Neural cell (in vitro differentiated cells): ENCODE measurements around the gene FFAR3. TPM values are rescaled to one million over a fixed set of nuclear protein-coding genes. Genes with fewer than 3 reads are reported as not detected.
"Not testable (repeated sequence)": the region's sequence is repeated elsewhere in the genome, so short reads cannot be mapped to it uniquely, and the experiment has no call there.

Experiments
- H2AFZ ChIP-seq: fragments of 200-600, 300-800 bp; sonication (generic), shearing (Covaris generic); 2 replicates; pipeline ENCODE4 v1.6.0; 2014; ENCODE audit warnings: low read depth, mild to moderate bottlenecking, antibody characterized with exemption, low read length, moderate library complexity
- H3F3A ChIP-seq: fragments of 200-600 bp; shearing (Covaris generic); 2 replicates; pipeline ENCODE4 v1.6.1; 2016; ENCODE audit warnings: mild to moderate bottlenecking, moderate library complexity, mixed read lengths, antibody characterized with exemption, low read length; ENCODE audit not compliant: insufficient read depth, poor library complexity, severe bottlenecking
- H3K27ac ChIP-seq: fragments of 200-600, 300-800 bp; sonication (generic), shearing (Covaris generic); 2 replicates; pipeline ENCODE4 v1.5.1; 2014; ENCODE audit warnings: mild to moderate bottlenecking, low read length, moderate library complexity
- H3K27me3 ChIP-seq: fragments of 300-800, 200-600 bp; sonication (generic), shearing (Covaris generic); 2 replicates; pipeline ENCODE4 v1.6.0; 2014; ENCODE audit warnings: mild to moderate bottlenecking, low read depth, low read length, moderate library complexity; ENCODE audit not compliant: insufficient read depth
- H3K36me3 ChIP-seq: fragments of 300-800, 200-600 bp; sonication (generic), shearing (Covaris generic); 2 replicates; pipeline ENCODE4 v1.5.1; 2014; ENCODE audit warnings: mild to moderate bottlenecking, antibody characterized with exemption, low read length, moderate library complexity; ENCODE audit not compliant: insufficient read depth
- H3K4me2 ChIP-seq: fragments of 300-800, 200-600 bp; sonication (generic), shearing (Covaris generic); 2 replicates; pipeline ENCODE4 v1.6.0; 2014; ENCODE audit warnings: mild to moderate bottlenecking, low read length
- H3K4me3 ChIP-seq: fragments of 300-800, 200-600 bp; sonication (generic), shearing (Covaris generic); 2 replicates; pipeline ENCODE4 v1.5.1; 2014; ENCODE audit warnings: mild to moderate bottlenecking, low read length, moderate library complexity
- H3K79me2 ChIP-seq: fragments of 200-600 bp; shearing (Covaris generic); replicated peaks from 2 replicates; pipeline ENCODE4 v1.6.0; 2014; ENCODE audit warnings: mild to moderate bottlenecking, low read length, moderate library complexity; ENCODE audit not compliant: insufficient read depth
- H3K9ac ChIP-seq: fragments of 300-800, 200-600 bp; sonication (generic), shearing (Covaris generic); 2 replicates; pipeline ENCODE4 v1.6.1; 2016; ENCODE audit warnings: mild to moderate bottlenecking, low read length, mixed read lengths
- H3K9me2 ChIP-seq: fragments of 200-600 bp; shearing (Covaris generic); 2 replicates; pipeline ENCODE4 v1.6.1; 2016; ENCODE audit warnings: mild to moderate bottlenecking, low read length, mixed read lengths; ENCODE audit not compliant: insufficient read depth
- H3K9me3 ChIP-seq: fragments of 200-600, 300-800 bp; sonication (generic), shearing (Covaris generic); 2 replicates; pipeline ENCODE4 v1.6.1; 2016; ENCODE audit warnings: mild to moderate bottlenecking, mixed run types, low read length, moderate library complexity, mixed read lengths
- H4K20me1 ChIP-seq: fragments of 200-600 bp; shearing (Covaris generic); 2 replicates; pipeline ENCODE4 v1.6.1; 2016; ENCODE audit warnings: mild to moderate bottlenecking, mixed run types; ENCODE audit not compliant: insufficient read depth
- EP300 ChIP-seq: fragments of 450-650 bp; conservative IDR thresholded peaks from 2 replicates; pipeline ENCODE4 v1.6.1; 2014; ENCODE audit warnings: antibody characterized with exemption, mild to moderate bottlenecking, moderate library complexity; ENCODE audit not compliant: poor library complexity, severe bottlenecking
- EZH2 ChIP-seq: fragments of 200-600, 300-800 bp; shearing (Covaris generic), sonication (generic); IDR thresholded peaks from 2 replicates; pipeline ENCODE4 v1.6.1; 2014; ENCODE audit warnings: antibody characterized with exemption, low read length, borderline replicate concordance, mild to moderate bottlenecking; ENCODE audit not compliant: insufficient read depth, poor library complexity, severe bottlenecking
- MXI1 ChIP-seq: fragments of 450-650 bp; conservative IDR thresholded peaks from 2 replicates; pipeline ENCODE4 v1.6.1; 2014; ENCODE audit warnings: antibody characterized with exemption, mild to moderate bottlenecking; ENCODE audit not compliant: poor library complexity, severe bottlenecking
- POLR2AphosphoS5 ChIP-seq: IDR thresholded peaks from 2 replicates; pipeline ENCODE4 v1.6.1; 2012
- RAD21 ChIP-seq: fragments of 450-650 bp; conservative IDR thresholded peaks from 2 replicates; pipeline ENCODE4 v1.6.1; 2014; ENCODE audit warnings: antibody characterized with exemption, mild to moderate bottlenecking, moderate library complexity
- SMC3 ChIP-seq: fragments of 450-650 bp; conservative IDR thresholded peaks from 2 replicates; pipeline ENCODE4 v1.6.1; 2014; ENCODE audit warnings: antibody characterized with exemption, mild to moderate bottlenecking, moderate library complexity; ENCODE audit not compliant: poor library complexity
- TAF1 ChIP-seq: IDR thresholded peaks from 2 replicates; pipeline ENCODE4 v1.6.1; 2012; ENCODE audit warnings: low read depth
- polyA plus RNA-seq: library from polyadenylated mRNA; depleted of rRNA; stranded (reverse); fragments of >200 nt; gene quantifications from 2 replicates; pipeline ENCODE4 v1.2.3, GENCODE V29; 2014
- TF ChIP-seq, protein P1 (sequence below): fragments of 450-650 bp; IDR thresholded peaks from 2 replicates; pipeline ENCODE4 v1.5.1; 2014; ENCODE audit warnings: antibody characterized with exemption, mild to moderate bottlenecking, moderate library complexity; ENCODE audit not compliant: poor library complexity, severe bottlenecking
- TF ChIP-seq, protein P2 (sequence below): IDR thresholded peaks from 2 replicates; pipeline ENCODE4 v1.6.1; 2012; ENCODE audit warnings: borderline replicate concordance

Gene FFAR3
- polyA plus RNA-seq, 1 donor from 2014 or later, result not detected

DNA sequence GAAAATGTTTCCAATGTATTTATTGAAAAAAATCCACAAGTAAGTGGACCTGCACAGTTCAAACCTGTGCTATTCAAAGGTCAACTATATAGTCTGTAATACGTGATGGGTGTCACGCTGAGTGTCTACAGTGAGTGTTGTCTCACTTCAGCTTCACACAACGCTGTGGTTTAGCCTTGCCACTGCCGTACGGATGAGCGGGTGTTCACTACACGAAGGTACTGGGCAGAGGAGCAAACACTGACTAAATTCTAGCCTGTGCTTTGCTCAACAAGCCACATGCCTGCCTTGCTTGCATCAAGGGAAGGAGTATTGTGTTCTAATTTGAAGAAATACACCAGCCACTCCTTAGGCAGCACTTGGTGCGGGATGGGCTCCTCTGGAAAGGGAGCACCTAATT lies 3.4 kb upstream of the FFAR3 start:
- H3K9ac ChIP-seq, result no peak overlapping the region
- H3K36me3 ChIP-seq, result no peaks in the 10 kb centered on the region
- no peak overlapping the region for H3K27ac ChIP-seq
- H4K20me1 ChIP-seq, result no peaks in the 10 kb centered on the region
- no peak overlapping the region for H3K4me2 ChIP-seq
- no peaks in the 10 kb centered on the region for H3K27me3 ChIP-seq
- no peaks in the 10 kb centered on the region for H3K9me3 ChIP-seq
- H3K9me2 ChIP-seq, result no peaks in the 10 kb centered on the region
- H2AFZ ChIP-seq, result no peak overlapping the region
- H3K4me3 ChIP-seq, result no peak overlapping the region
- H3K79me2 ChIP-seq, result no peaks in the 10 kb centered on the region
- TF ChIP-seq SMC3 (no peak), RAD21 (no peak), POLR2AphosphoS5 (no peak), MXI1 (no peak)
- H3F3A ChIP-seq, result no peaks in the 10 kb centered on the region

DNA sequence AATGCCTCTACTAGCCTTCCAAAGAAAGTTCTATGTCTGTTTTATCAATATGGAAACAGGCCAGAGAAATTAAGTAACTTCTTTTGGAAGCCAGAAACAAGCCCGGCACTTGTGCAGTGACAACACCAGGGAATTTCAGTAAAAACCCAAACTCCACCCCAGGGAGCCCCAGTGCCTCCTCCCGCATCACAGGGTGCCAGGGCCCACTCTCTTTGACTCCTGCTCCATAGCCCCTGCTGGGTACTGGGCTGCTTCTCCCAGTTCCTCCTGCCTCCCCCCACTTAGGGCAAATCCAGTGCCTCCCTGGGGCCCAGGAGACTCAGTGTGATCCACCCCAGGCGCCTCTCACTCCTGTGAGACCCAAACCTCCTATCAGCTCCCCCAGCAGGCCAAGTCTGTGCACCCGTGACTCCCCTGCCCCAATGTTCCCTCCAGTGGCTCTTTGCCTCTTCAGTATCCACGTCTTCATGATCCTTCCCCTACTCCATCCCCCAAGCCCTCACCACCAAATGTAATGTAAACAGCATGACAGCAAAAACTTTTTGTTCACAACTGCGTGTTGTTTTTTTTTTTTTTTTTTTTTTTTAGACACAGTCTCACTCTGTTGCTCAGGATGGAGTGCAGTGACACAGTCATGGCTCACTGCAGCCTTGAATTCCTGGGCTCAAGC lies 2.3 kb upstream of the FFAR3 start:
- no peaks in the 10 kb centered on the region for H3F3A ChIP-seq
- H3K9me3 ChIP-seq, result no peaks in the 10 kb centered on the region
- no peaks in the 10 kb centered on the region for H4K20me1 ChIP-seq
- H3K4me2 ChIP-seq, result no peak overlapping the region
- no peaks in the 10 kb centered on the region for H3K36me3 ChIP-seq
- H3K79me2 ChIP-seq, result no peaks in the 10 kb centered on the region
- no peak overlapping the region for H3K9ac ChIP-seq
- no peak overlapping the region for H3K27ac ChIP-seq
- no peak overlapping the region for H3K4me3 ChIP-seq
- no peaks in the 10 kb centered on the region for H3K27me3 ChIP-seq
- H3K9me2 ChIP-seq, result no peaks in the 10 kb centered on the region
- H2AFZ ChIP-seq, result no peak overlapping the region
- TF ChIP-seq, protein P1, sequence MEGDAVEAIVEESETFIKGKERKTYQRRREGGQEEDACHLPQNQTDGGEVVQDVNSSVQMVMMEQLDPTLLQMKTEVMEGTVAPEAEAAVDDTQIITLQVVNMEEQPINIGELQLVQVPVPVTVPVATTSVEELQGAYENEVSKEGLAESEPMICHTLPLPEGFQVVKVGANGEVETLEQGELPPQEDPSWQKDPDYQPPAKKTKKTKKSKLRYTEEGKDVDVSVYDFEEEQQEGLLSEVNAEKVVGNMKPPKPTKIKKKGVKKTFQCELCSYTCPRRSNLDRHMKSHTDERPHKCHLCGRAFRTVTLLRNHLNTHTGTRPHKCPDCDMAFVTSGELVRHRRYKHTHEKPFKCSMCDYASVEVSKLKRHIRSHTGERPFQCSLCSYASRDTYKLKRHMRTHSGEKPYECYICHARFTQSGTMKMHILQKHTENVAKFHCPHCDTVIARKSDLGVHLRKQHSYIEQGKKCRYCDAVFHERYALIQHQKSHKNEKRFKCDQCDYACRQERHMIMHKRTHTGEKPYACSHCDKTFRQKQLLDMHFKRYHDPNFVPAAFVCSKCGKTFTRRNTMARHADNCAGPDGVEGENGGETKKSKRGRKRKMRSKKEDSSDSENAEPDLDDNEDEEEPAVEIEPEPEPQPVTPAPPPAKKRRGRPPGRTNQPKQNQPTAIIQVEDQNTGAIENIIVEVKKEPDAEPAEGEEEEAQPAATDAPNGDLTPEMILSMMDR, result no peak
- TF ChIP-seq EP300, result no peak
- TF ChIP-seq, protein P2, sequence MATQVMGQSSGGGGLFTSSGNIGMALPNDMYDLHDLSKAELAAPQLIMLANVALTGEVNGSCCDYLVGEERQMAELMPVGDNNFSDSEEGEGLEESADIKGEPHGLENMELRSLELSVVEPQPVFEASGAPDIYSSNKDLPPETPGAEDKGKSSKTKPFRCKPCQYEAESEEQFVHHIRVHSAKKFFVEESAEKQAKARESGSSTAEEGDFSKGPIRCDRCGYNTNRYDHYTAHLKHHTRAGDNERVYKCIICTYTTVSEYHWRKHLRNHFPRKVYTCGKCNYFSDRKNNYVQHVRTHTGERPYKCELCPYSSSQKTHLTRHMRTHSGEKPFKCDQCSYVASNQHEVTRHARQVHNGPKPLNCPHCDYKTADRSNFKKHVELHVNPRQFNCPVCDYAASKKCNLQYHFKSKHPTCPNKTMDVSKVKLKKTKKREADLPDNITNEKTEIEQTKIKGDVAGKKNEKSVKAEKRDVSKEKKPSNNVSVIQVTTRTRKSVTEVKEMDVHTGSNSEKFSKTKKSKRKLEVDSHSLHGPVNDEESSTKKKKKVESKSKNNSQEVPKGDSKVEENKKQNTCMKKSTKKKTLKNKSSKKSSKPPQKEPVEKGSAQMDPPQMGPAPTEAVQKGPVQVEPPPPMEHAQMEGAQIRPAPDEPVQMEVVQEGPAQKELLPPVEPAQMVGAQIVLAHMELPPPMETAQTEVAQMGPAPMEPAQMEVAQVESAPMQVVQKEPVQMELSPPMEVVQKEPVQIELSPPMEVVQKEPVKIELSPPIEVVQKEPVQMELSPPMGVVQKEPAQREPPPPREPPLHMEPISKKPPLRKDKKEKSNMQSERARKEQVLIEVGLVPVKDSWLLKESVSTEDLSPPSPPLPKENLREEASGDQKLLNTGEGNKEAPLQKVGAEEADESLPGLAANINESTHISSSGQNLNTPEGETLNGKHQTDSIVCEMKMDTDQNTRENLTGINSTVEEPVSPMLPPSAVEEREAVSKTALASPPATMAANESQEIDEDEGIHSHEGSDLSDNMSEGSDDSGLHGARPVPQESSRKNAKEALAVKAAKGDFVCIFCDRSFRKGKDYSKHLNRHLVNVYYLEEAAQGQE, result no peak
- TF ChIP-seq MXI1, result no peak
- no peak for TF ChIP-seq EZH2
- TF ChIP-seq SMC3, result no peak
- no peak for TF ChIP-seq POLR2AphosphoS5
- TF ChIP-seq TAF1, result no peak
- no peak for TF ChIP-seq RAD21

DNA sequence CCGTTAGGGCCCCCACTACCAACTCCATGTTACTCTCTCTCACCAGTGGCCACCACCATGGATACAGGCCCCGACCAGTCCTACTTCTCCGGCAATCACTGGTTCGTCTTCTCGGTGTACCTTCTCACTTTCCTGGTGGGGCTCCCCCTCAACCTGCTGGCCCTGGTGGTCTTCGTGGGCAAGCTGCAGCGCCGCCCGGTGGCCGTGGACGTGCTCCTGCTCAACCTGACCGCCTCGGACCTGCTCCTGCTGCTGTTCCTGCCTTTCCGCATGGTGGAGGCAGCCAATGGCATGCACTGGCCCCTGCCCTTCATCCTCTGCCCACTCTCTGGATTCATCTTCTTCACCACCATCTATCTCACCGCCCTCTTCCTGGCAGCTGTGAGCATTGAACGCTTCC lies 574 bp downstream of the FFAR3 start:
- not testable (repeated sequence) for H3K79me2 ChIP-seq, H3K4me2 ChIP-seq, H3K27me3 ChIP-seq, H3K36me3 ChIP-seq, H3K9me3 ChIP-seq, H4K20me1 ChIP-seq, H3K9ac ChIP-seq, H3K9me2 ChIP-seq, H3K27ac ChIP-seq, H3F3A ChIP-seq, H2AFZ ChIP-seq, H3K4me3 ChIP-seq

DNA sequence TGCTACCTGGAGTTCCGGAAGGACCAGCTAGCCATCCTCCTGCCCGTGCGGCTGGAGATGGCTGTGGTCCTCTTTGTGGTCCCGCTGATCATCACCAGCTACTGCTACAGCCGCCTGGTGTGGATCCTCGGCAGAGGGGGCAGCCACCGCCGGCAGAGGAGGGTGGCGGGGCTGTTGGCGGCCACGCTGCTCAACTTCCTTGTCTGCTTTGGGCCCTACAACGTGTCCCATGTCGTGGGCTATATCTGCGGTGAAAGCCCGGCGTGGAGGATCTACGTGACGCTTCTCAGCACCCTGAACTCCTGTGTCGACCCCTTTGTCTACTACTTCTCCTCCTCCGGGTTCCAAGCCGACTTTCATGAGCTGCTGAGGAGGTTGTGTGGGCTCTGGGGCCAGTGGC lies 1.1 kb downstream of the FFAR3 start:
- H3K27me3 ChIP-seq, H3K27ac ChIP-seq, H3K9ac ChIP-seq, H2AFZ ChIP-seq, H3K4me2 ChIP-seq, H3K36me3 ChIP-seq, H4K20me1 ChIP-seq, H3K9me2 ChIP-seq, H3K4me3 ChIP-seq, H3F3A ChIP-seq, H3K9me3 ChIP-seq, H3K79me2 ChIP-seq: not testable (repeated sequence)

DNA sequence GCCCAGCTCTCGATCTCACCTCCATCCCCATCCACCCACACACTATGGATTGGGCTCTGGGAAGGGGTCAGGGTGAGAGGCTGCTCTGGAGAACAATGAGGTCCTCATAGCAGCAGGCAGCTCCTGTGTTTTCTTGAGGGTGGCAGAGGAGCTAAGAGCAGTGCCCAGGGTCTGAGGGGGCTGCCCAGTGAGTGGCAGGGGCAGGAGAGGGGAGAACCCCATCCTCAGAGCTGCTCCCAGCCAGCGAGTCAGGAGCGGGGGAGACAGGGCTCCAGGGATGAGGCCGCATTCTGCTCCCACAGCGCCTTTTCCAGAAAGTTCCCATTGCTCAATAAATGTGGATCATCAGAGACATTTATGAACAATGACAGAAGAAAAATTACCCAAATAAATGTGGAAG lies 1.8 kb downstream of the FFAR3 start:
- H3K27me3 ChIP-seq, result not testable (repeated sequence)

More for the DNA sequence above, 1.8 kb downstream of the FFAR3 start:
- not testable (repeated sequence) for H3K36me3 ChIP-seq, H3K27ac ChIP-seq, H3F3A ChIP-seq, H2AFZ ChIP-seq, H3K9me2 ChIP-seq, H3K9me3 ChIP-seq, H3K4me3 ChIP-seq, H3K9ac ChIP-seq, H4K20me1 ChIP-seq, H3K79me2 ChIP-seq, H3K4me2 ChIP-seq
